GM19438 (cell line): ENCODE data around the gene NOP9.
"Not testable (repeated sequence)": the region's sequence is repeated elsewhere in the genome, so short reads cannot be mapped to it uniquely, and the experiment has no call there.

Source experiments
- ATAC-seq: cut with Tn5 transposase; IDR thresholded peaks from one replicate; pipeline ENCODE4 v1.9.1; 2021; ENCODE audit warnings: low read depth; ENCODE audit not compliant: unreplicated experiment

The NOP9 gene

GRCh38 chr14:24342889-24343288, 43.2 kb downstream of the NOP9 start:
- no peak for ATAC-seq

GRCh38 chr14:24343795-24344660, 44.4 kb downstream of the NOP9 start:
- no peak for ATAC-seq

- no peak for ATAC-seq
Measured at GRCh38 chr14:24347134-24347533, 47.5 kb downstream of the NOP9 start.

- ATAC-seq = no peak
Measured at GRCh38 chr14:24348186-24348585, 48.5 kb downstream of the NOP9 start.

- no peak for ATAC-seq
Measured at GRCh38 chr14:24349742-24350141, 50.1 kb downstream of the NOP9 start.

- no peak for ATAC-seq
Measured at GRCh38 chr14:24351517-24351916, 51.9 kb downstream of the NOP9 start.

GRCh38 chr14:24353559-24354481, 54.2 kb downstream of the NOP9 start:
- ATAC-seq = no peak

- ATAC-seq = not testable (repeated sequence)
Measured at GRCh38 chr14:24354482-24354825, 54.8 kb downstream of the NOP9 start.

- no peak for ATAC-seq
Measured at GRCh38 chr14:24355009-24355408, 55.4 kb downstream of the NOP9 start.

GRCh38 chr14:24356208-24356607, 56.6 kb downstream of the NOP9 start:
- no peak for ATAC-seq
